ENCODE measurements around the gene FAM78B.

DNA sequence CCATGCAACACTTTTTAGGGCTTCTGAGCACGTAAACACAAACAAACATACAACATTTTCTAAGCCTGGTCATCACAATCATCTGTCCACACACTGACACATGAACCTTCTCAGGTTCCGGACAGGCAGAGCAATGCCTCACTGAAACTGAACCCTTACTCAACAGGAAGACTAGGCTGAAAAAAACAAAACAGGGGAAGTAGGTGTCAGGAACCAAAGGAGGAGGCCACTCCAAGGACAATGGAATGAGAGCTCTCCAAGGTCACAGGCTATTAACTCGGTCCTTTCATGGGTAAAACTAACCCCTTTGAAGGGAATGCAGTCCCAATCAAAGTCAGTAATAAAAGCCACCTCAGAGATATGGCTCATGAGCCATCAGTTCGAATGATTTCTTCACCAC is 76.6 kb downstream of the FAM78B start:
- TF ChIP-seq, protein P1, sequence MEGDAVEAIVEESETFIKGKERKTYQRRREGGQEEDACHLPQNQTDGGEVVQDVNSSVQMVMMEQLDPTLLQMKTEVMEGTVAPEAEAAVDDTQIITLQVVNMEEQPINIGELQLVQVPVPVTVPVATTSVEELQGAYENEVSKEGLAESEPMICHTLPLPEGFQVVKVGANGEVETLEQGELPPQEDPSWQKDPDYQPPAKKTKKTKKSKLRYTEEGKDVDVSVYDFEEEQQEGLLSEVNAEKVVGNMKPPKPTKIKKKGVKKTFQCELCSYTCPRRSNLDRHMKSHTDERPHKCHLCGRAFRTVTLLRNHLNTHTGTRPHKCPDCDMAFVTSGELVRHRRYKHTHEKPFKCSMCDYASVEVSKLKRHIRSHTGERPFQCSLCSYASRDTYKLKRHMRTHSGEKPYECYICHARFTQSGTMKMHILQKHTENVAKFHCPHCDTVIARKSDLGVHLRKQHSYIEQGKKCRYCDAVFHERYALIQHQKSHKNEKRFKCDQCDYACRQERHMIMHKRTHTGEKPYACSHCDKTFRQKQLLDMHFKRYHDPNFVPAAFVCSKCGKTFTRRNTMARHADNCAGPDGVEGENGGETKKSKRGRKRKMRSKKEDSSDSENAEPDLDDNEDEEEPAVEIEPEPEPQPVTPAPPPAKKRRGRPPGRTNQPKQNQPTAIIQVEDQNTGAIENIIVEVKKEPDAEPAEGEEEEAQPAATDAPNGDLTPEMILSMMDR (IDR thresholded peaks at IDR 0.05): no peak
- no peak for TF ChIP-seq POLR2A (IDR thresholded peaks at IDR 0.05)
